BLaER1 treated with 17β-estradiol and CSF1 and Interleukin-3, amounts not matched to agents 10 nM and 100 nM (cell line): ENCODE measurements around the gene DDX1.

ENCODE experiments used
- H3K27ac ChIP-seq, 11 experiments: shearing (Covaris generic); formaldehyde crosslinking; 2 replicates each; pipeline ENCODE4 v1.8.1; 2022
- H3K27me3 ChIP-seq, 11 experiments: shearing (Covaris generic); formaldehyde crosslinking; 2 replicates each; pipeline ENCODE4 v1.8.1; 2022
- H3K36me3 ChIP-seq, 11 experiments: shearing (Covaris generic); formaldehyde crosslinking; 2 replicates each; pipeline ENCODE4 v1.8.1; 2022
- H3K4me1 ChIP-seq, 10 experiments: shearing (Covaris generic); formaldehyde crosslinking; 2 replicates each; pipeline ENCODE4 v1.8.1; 2022
- H3K4me2 ChIP-seq, 11 experiments: shearing (Covaris generic); formaldehyde crosslinking; 2 replicates each; pipeline ENCODE4 v1.8.1; 2022
- H3K4me3 ChIP-seq, 10 experiments: shearing (Covaris generic); formaldehyde crosslinking; 2 replicates each; pipeline ENCODE4 v1.8.1; 2022
- H3K9ac ChIP-seq, 11 experiments: shearing (Covaris generic); formaldehyde crosslinking; 2 replicates each; pipeline ENCODE4 v1.8.1; 2022
- H3K9me3 ChIP-seq, 11 experiments: shearing (Covaris generic); formaldehyde crosslinking; replicated peaks in 1 of 11; 2 replicates each; pipeline ENCODE4 v1.8.1; 2022
- H4K20me1 ChIP-seq, 11 experiments: shearing (Covaris generic); formaldehyde crosslinking; 2 replicates each; pipeline ENCODE4 v1.8.1; 2022
- Cebpa-rat ChIP-seq, 11 experiments: shearing (Covaris generic); IDR thresholded peaks; 2 replicates each; pipeline ENCODE4 v1.8.1; 2022

The DDX1 gene

DNA sequence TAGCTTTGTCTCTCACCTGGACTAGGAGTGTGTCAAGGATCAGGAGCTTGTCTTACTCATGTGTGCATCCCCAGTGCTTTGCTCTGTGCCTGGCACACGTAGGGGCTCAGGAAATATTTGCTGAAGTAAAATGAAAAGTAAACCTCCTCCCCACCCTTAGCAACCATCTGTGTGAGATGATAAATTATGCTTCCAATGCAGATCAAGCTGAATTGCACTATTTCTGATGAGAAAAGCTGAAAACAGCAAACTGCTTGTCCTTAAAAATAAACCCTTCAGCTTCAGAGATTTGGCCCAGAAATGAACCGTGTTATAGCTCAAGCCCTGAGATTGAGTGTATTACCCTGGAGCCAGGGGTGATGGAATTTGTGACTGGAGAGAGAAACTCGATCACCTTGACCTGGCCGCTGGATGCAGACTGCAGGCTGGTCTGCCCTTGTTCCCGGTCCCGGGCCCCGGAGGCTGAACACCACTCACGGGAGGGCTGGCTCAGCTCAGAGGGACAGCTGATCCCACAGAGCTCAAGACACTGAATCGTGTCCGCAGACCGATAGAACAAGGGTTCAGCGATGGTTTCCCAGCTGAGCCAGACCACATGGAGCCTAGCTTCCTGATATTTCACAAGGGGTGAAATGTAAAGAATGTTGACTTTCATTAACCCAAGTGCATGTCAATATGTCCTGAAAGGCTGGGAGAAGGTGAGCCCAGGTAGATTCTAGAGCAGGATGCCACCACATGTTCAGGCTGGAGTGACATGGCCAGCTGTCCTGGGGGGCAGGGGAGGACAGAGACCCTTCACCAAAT lies 50.5 kb downstream of the DDX1 start:
- TF ChIP-seq Cebpa-rat (IDR thresholded peaks at IDR 0.05): no peak
- Histone ChIP-seq H3K27ac (no peak overlapping the region), H3K4me3 (no peak overlapping the region), H3K4me1 (peaks cover 8 to 29% (median 14%) of the 10 kb centered on the region in 10 experiments; a peak in 19 of 20 replicates), H3K27me3 (no peaks in the 10 kb centered on the region), H4K20me1 (peaks cover 0 to 5% (median 0%) of the 10 kb centered on the region in 11 experiments; a peak in 2 of 22 replicates), H3K9ac (no peak overlapping the region), H3K9me3 (peaks cover 7 to 16% (median 13%) of the 10 kb centered on the region in 11 experiments; a peak in 17 of 22 replicates), H3K36me3 (peaks cover 12 to 39% (median 16%) of the 10 kb centered on the region in 11 experiments; a peak in 20 of 22 replicates), H3K4me2 (peak overlapping the region in 2 of 11 experiments; percentile 12 to 24; a peak in 2 of 22 replicates)

DNA sequence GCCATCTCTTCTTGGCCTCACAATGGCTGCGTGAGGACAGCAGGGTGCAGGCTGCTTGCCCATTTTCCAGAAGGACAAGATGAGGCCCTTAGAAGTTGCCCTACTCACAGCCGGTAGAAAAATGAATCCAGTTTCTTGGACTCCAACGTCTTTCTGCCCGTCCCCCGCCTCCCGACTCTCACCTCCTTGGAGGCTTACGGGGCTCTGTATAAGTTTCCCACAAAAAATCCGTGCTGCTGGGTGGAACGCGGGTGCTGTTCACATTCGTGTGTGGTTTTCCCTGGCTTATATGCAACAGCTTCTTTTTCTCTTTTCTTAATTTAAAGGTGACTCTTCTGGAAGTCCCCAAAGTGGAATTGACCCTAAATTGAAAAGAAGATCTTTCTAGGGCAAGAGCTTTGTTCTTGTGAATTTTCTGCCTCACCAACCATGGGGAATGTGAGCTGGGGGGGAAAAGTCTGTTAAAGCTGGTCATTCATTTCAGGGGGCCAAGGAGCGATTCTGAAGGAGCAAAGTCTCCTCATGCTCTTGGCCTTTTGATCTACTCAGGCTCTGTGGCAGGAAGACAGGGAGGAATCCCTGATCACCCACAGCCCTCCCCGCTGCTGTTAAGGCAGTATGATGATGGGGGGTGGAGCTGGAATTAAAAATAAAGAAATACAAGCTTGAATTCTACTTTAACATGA lies 51.3 kb downstream of the DDX1 start:
- H3K4me1 ChIP-seq: peaks cover 8 to 29% (median 14%) of the 10 kb centered on the region in 10 experiments; a peak in 19 of 20 replicates
- no peak overlapping the region for H3K27ac ChIP-seq
- no peak overlapping the region for H3K4me3 ChIP-seq
- peaks cover 7 to 16% (median 13%) of the 10 kb centered on the region in 11 experiments; a peak in 17 of 22 replicates for H3K9me3 ChIP-seq
- H3K27me3 ChIP-seq: no peaks in the 10 kb centered on the region
- H4K20me1 ChIP-seq: no peaks in the 10 kb centered on the region
- H3K9ac ChIP-seq: no peak overlapping the region
- TF ChIP-seq Cebpa-rat (IDR thresholded peaks at IDR 0.05): no peak
- H3K36me3 ChIP-seq: peaks cover 9 to 39% (median 15%) of the 10 kb centered on the region in 11 experiments; a peak in 20 of 22 replicates
- peak overlapping the region in 2 of 11 experiments; percentile 12 to 24; a peak in 2 of 22 replicates for H3K4me2 ChIP-seq

DNA sequence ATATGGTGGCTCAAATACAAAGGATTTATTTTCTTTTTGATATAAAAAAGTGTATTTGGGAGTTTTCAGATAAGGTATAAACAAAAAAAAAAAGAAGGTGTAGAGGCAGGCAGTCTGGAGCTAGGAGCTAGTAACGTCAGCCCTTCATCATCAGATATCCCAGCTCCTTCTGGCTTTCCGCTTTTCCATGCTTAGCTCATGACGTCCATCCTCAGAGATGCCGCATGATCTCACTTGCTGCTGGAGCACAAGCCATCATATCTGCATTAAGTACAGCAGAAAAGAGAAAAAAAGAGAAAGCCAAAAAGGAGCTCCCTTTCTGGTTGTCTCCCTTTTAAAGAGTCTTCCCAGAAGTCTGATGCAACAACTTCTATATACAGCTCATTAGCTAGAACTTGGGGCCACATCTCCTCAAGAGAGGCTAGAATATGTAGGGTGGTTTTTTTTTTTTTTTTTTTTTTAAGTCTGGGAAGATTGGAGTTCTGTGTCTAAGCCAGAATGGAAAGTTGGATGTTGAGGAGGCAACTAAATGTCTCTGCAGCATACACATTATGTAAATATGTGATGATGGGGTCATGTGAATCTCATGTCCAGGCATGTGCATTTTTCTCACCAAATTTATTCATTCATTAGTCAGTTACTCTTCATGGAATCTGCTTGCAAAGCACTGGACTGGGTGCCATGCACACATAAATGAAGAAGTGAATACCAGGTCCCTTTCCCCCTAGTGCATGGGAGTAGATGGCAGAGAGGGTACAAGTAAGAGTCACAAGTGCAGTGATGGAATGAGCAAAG lies 52.3 kb downstream of the DDX1 start:
- peaks cover 7 to 16% (median 13%) of the 10 kb centered on the region in 11 experiments; a peak in 17 of 22 replicates for H3K9me3 ChIP-seq
- H4K20me1 ChIP-seq: no peaks in the 10 kb centered on the region
- H3K36me3 ChIP-seq: peaks cover 8 to 31% (median 14%) of the 10 kb centered on the region in 11 experiments; a peak in 20 of 22 replicates
- no peak overlapping the region for H3K4me3 ChIP-seq
- peaks cover 8 to 26% (median 16%) of the 10 kb centered on the region in 10 experiments; a peak in 19 of 20 replicates for H3K4me1 ChIP-seq
- no peak overlapping the region for H3K9ac ChIP-seq
- H3K27ac ChIP-seq: no peak overlapping the region
- no peak for TF ChIP-seq Cebpa-rat (IDR thresholded peaks at IDR 0.05)
- H3K4me2 ChIP-seq: no peak overlapping the region
- H3K27me3 ChIP-seq: no peaks in the 10 kb centered on the region

DNA sequence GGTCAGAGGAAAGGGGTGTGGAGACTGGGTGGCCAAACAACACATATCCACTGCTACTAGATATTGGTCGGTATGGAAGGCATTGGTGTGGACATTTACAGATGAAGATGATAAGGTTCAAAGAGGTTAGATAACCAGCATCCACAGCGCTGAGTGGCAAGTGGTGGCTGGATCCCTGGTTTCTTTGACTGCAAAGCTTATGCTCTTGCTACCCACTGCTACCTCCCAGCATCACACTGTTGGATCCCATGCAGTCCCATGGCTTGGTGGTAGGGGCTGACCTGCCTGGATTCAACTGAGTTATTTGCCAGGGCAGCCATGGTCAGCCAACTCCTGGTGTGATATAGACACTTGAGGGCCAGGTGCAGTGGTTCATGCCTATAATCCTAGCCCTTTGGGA lies 53.6 kb downstream of the DDX1 start:
- H3K27me3 ChIP-seq: no peaks in the 10 kb centered on the region
- no peaks in the 10 kb centered on the region for H4K20me1 ChIP-seq
- H3K4me1 ChIP-seq: peaks cover 2 to 27% (median 19%) of the 10 kb centered on the region in 10 experiments
- no peak overlapping the region for H3K27ac ChIP-seq
- no peak overlapping the region for H3K4me2 ChIP-seq
- no peak for TF ChIP-seq Cebpa-rat (IDR thresholded peaks at IDR 0.05)
- peaks cover 7 to 16% (median 13%) of the 10 kb centered on the region in 11 experiments; a peak in 17 of 22 replicates for H3K9me3 ChIP-seq
- H3K4me3 ChIP-seq: no peak overlapping the region
- H3K9ac ChIP-seq: no peak overlapping the region
- H3K36me3 ChIP-seq: peaks cover 8 to 22% (median 14%) of the 10 kb centered on the region in 11 experiments; a peak in 20 of 22 replicates

DNA sequence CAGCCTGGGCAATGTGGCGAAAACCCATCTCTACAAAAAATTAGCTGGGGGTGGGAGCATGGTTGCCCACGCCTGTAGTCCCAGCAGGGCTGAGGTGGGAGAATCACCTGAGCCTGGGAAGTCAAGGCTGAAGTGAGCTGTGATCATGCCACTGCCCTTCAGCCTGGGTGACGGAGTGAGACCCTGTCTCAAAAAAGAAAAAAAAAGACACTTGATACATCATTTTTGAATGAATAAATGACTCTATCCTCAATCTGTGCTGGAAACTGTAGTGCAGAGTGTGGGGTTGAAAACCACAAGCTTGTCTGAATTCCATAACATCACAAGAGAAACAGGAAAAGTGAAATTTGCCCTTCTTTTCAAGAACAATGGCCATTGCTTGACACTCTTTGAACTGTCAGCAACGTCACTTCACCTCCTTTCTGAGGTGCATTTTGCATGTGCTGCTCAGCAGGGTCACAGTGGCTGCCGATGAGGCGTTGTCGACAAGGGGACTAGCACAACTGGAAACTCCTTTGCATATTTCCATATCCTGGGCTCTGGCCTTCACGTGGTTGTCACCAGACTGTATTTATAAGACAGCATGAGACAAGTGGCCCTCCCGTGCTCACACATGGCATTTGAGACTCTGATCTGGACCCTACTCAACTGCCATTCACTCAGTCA lies 54.2 kb downstream of the DDX1 start:
- Histone ChIP-seq H3K4me3 (no peak overlapping the region), H3K36me3 (peaks cover 7 to 21% (median 12%) of the 10 kb centered on the region in 11 experiments; a peak in 20 of 22 replicates), H4K20me1 (no peaks in the 10 kb centered on the region), H3K9ac (no peak overlapping the region), H3K27ac (no peak overlapping the region), H3K4me2 (no peak overlapping the region), H3K4me1 (peaks cover 0 to 25% (median 19%) of the 10 kb centered on the region in 10 experiments; a peak in 16 of 20 replicates), H3K27me3 (no peaks in the 10 kb centered on the region), H3K9me3 (peaks cover 6 to 14% (median 11%) of the 10 kb centered on the region in 11 experiments; a peak in 17 of 22 replicates)
- TF ChIP-seq Cebpa-rat (IDR thresholded peaks at IDR 0.05): no peak

DNA sequence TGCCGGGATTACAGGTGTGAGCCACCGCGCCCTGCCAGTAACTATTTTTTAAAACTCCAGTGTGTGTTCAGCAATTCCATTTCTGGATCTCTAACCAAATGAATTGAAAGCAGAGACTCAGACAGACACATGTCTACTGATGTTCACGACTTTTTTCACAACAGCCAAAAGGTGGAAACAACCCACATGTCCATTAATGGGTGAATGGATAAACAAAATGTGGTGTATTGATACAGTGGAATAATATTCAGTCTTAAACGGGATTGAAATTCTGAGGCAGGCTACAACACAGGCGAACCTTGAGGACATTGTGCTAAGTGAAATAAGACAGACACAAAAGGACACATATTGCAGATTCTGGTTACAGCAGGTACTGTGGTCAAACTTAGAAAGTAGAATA lies 55.0 kb downstream of the DDX1 start:
- Histone ChIP-seq H3K27me3 (no peaks in the 10 kb centered on the region), H3K9me3 (peaks cover 0 to 6% (median 3%) of the 10 kb centered on the region in 11 experiments; a peak in 12 of 22 replicates), H3K4me2 (no peak overlapping the region), H3K27ac (no peak overlapping the region), H3K9ac (no peak overlapping the region), H3K4me1 (peaks cover 0 to 29% (median 22%) of the 10 kb centered on the region in 10 experiments; a peak in 16 of 20 replicates), H3K36me3 (peaks cover 0 to 12% (median 4%) of the 10 kb centered on the region in 11 experiments; a peak in 14 of 22 replicates), H3K4me3 (no peak overlapping the region), H4K20me1 (no peaks in the 10 kb centered on the region)
- TF ChIP-seq Cebpa-rat (IDR thresholded peaks at IDR 0.05): no peak

DNA sequence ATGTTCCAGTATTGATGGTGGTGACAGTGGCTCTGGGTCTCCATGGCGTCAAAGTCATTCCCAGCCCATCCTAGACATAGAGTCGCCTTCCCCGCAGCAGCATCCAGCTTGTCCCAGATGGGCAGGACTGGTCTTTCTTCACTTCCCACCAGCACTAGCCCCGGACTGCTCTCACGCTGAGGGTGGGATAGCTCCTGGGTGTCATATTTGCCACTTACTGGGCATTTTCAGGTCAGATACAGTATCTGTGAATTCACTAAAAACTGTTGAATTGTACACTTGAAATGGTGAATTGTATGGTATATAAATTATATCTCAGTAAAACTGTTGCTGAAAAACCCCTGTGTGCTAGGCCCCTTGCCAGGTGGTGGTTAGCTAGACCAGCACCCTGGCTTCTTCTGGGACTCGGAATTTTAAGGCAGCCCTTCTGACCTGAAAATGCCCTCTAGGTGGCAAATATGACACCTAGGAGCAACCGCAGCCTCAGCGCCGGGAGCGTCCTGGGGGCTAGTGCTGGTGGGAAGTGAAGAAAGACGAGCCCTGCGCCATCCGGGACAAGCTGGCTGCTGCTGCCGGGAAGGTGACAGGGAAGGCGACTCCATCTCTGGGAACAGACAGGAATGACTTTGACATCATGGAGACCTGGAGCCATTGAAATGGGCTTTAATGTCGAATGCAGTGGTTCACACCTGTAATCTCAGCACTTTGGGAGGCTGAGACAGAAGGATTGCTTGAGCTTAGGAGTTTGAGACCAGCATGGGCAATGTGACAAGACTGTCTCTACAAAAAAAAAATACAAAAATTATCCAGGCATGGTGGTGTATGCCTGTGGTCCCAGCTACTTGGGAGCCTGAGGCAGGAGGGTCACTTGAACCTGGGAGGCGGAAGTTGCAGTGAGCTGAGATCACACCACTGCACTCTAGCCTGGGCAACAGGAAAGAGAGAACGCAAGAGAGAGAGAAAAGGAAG lies 56.2 kb downstream of the DDX1 start:
- H3K9me3 ChIP-seq: no peaks in the 10 kb centered on the region
- H3K4me1 ChIP-seq: peaks cover 0 to 29% (median 16%) of the 10 kb centered on the region in 10 experiments; a peak in 16 of 20 replicates
- H3K4me3 ChIP-seq: no peak overlapping the region
- H3K27ac ChIP-seq: no peak overlapping the region
- H4K20me1 ChIP-seq: no peaks in the 10 kb centered on the region
- H3K36me3 ChIP-seq: 0 out of 22 replicates have a peak, but pooled peaks cover 0 to under 1% (median 0%) of the 10 kb centered on the region in 11 experiments
- no peak overlapping the region for H3K9ac ChIP-seq
- TF ChIP-seq Cebpa-rat (IDR thresholded peaks at IDR 0.05): no peak
- no peaks in the 10 kb centered on the region for H3K27me3 ChIP-seq
- H3K4me2 ChIP-seq: no peak overlapping the region
